Epithelial cell of proximal tubule (primary cell): Measurements from ENCODE around the gene DYRK4. TPM values are rescaled to one million over a fixed set of nuclear protein-coding genes. Genes with fewer than 3 reads are reported as not detected.

Experiments used
- DNase-seq: peaks from one replicate; pipeline ENCODE4 v3.0.0-alpha.2; 2011; ENCODE audit warnings: low read depth
- H3K4me3 ChIP-seq: 2 replicates; pipeline ENCODE4 v1.5.1; 2011; ENCODE audit warnings: low read depth, mild to moderate bottlenecking, low read length
- total RNA-seq: library from RNA; depleted of rRNA; stranded (reverse); fragments of >200 nt; gene quantifications from 2 replicates; pipeline ENCODE4 v1.2.3, GENCODE V29; 2015
- TF ChIP-seq, protein P1 (sequence below): conservative IDR thresholded peaks from 2 replicates; pipeline ENCODE4 v1.5.1; 2012; ENCODE audit warnings: low read depth, mild to moderate bottlenecking, low read length

DYRK4 gene
- total RNA-seq, 1 donor from 2014 or later = 38.9 TPM

DNA sequence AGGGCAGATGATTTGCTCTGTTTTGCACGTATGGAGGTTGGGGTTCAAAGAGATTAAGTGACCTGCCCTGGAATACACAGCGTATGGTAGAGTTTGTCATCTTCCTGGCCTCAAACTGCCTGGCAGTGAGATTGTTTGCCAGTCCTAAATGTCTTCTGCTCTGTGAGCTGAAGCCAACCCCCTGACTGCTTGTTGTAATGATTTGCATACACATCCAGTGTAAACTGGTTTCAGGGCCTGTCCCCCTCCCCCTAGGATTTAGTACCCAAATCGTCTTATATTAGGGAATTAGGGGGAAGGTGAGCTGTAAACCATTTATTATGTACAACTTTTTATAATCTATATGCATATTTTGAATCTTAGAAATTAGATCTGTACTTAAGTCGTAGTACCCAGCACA lies 48.5 kb downstream of the DYRK4 start:
- H3K4me3 ChIP-seq = no peak overlapping the region
- no peak for DNase-seq
- TF ChIP-seq, protein P1, sequence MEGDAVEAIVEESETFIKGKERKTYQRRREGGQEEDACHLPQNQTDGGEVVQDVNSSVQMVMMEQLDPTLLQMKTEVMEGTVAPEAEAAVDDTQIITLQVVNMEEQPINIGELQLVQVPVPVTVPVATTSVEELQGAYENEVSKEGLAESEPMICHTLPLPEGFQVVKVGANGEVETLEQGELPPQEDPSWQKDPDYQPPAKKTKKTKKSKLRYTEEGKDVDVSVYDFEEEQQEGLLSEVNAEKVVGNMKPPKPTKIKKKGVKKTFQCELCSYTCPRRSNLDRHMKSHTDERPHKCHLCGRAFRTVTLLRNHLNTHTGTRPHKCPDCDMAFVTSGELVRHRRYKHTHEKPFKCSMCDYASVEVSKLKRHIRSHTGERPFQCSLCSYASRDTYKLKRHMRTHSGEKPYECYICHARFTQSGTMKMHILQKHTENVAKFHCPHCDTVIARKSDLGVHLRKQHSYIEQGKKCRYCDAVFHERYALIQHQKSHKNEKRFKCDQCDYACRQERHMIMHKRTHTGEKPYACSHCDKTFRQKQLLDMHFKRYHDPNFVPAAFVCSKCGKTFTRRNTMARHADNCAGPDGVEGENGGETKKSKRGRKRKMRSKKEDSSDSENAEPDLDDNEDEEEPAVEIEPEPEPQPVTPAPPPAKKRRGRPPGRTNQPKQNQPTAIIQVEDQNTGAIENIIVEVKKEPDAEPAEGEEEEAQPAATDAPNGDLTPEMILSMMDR = no peak

DNA sequence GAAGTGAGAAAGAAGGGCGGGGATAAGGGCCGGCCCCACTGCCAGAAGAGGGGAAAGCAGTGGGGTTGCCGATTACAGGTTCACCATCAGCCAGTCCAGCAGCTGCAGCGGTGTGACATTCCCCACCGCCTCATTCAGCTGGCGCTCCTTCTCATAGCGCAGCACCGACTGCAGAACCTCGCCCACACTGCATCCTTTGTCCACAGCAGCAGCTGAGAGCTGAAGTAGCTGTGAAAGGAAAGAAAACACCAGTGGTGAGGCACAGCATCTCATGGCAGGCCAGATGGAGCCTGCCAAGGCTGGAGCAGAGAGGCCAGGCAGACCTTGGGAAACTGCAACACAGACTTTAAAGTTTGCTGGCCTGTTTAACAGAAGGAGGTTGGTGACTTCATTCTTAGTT lies 53.7 kb downstream of the DYRK4 start:
- no peak for DNase-seq
- H3K4me3 ChIP-seq = no peak overlapping the region
- TF ChIP-seq, protein P1 = no peak

GRCh38 chr12:4621511-4621910 lies 59.5 kb downstream of the DYRK4 start:
- no peak for DNase-seq
- TF ChIP-seq, protein P1 = no peak
- no peak overlapping the region for H3K4me3 ChIP-seq

- TF ChIP-seq, protein P1 = no peak
- DNase-seq = no peak
- no peak overlapping the region for H3K4me3 ChIP-seq
Measured at GRCh38 chr12:4626543-4626942, 64.5 kb downstream of the DYRK4 start.

GRCh38 chr12:4628406-4628805 lies 66.4 kb downstream of the DYRK4 start:
- TF ChIP-seq, protein P1 = no peak
- no peak overlapping the region for H3K4me3 ChIP-seq
- no peak for DNase-seq

- DNase-seq = no peak
- no peak overlapping the region for H3K4me3 ChIP-seq
- TF ChIP-seq, protein P1 = no peak
Measured at GRCh38 chr12:4630262-4630661, 68.3 kb downstream of the DYRK4 start.

DNA sequence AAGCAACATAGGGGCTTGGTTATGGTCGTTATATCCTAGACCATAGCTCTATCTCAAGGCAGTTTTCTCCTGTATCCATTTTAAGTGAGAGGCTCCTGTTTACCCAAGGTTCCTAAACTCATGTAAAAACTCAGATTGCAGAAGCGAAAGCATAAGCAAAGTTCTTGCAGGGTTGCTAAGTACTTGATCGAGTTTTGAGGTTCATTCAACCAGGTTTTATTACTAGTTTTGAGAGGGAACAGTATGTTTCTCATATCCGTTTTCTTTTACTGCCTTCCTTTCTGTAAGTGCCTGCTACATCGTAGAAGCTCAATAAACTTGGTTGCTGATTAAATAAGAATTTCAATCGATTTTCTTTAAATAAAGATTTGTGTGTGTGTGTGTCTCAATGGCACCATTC lies 81.7 kb downstream of the DYRK4 start:
- TF ChIP-seq, protein P1 = no peak

More for the DNA sequence above, 81.7 kb downstream of the DYRK4 start:
- no peak overlapping the region for H3K4me3 ChIP-seq
- DNase-seq = no peak
